ENCODE results near the gene CBLB. TPM values are rescaled to one million over a fixed set of nuclear protein-coding genes. Genes with fewer than 3 reads are reported as not detected.

CBLB gene
- total RNA-seq, 1 experiment from 2014 or later = 6.0 TPM

DNA sequence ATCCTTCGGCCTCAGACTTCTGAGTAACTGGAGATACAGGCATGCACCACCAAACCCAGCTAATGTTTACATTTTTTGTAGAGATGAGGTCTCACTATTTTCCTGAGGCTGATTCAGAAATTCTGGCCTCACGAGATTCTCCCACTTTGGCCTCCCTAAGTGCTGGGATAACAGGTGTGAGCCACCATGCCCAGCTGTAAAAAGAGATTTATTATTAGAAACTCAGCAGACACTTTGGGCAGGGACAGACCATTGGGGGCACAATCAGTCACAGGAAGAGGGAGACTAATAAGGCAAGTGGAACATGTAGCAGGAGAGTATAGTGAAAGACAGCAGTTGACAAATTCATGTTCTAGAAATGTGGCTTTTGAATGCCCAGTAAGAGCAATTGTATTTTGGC, 249.2 kb downstream of the CBLB start:
- no peak for DNase-seq (ENCODE audit: low read depth)

DNA sequence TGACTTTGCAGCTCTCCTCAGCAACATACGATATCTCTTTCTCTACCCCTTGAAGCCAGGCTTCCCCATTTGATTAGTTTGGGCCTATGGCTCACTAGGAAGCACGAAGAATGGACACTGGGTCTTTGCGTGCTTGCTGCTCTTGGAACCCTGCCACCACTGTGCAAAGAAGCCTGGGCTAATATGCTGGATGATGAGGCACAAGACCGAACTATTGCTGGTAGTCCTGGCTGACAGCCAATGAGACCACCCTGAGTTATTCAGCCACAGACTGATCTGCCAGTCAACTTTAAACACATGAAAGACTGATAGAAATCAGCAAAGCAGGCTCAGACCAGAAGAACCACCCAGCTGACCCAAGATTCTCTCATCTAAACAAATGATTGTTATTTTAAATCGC, 250.3 kb downstream of the CBLB start:
- no peak for DNase-seq (ENCODE audit: low read depth)

DNA sequence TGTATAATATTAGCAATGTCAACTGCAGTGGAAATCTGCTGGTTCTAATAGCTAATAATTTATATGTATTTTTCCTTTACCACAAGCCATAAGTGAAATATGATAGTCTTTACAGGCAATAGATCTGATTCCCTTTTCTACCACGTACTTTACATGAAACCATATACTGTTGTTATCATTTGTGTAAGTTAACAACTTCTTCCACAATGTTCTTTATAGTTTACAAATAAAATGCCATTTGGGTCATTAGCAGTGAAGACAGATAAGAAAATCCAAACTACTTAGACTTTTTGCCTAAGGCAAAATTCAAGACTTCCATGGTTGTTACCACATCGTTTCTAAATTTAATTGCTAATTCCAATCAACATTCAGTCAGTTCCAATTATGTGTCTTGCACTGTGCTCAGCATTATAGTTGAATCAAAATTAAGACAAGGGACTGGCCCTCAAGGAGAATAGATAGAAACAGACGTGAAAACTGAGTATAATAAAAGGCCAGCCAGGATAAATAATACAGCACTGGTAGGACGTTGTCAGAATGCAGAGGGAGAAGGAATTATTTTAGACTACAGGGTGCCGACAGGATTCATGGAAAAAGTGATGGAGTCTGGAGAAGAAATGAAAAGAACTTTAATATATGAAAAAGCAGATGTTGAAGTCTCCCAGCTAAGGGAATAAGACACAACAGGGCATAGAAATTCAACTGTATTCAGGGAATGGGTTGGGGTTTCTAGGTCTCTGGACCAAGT, 252.3 kb downstream of the CBLB start:
- no peak for DNase-seq (ENCODE audit: low read depth)

DNA sequence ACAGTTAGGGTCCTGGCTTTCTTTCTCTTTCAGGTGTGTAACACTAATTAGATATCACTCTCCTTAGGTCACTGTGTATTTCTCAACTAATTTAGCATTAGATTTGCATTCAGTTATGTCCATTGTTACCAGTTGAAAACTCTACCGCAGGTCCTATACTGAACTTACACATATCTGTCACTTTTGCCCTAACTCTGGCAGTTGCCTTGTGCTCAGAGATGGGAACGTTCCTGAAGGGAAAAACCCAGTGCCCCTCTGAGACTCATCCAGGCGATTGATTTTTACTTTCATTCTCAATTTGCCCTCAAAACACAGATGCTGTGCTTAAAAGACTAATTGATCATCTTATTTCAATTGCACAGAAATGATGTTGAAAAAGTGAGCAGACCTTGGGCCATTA, 253.0 kb downstream of the CBLB start:
- no peak for DNase-seq (ENCODE audit: low read depth)

DNA sequence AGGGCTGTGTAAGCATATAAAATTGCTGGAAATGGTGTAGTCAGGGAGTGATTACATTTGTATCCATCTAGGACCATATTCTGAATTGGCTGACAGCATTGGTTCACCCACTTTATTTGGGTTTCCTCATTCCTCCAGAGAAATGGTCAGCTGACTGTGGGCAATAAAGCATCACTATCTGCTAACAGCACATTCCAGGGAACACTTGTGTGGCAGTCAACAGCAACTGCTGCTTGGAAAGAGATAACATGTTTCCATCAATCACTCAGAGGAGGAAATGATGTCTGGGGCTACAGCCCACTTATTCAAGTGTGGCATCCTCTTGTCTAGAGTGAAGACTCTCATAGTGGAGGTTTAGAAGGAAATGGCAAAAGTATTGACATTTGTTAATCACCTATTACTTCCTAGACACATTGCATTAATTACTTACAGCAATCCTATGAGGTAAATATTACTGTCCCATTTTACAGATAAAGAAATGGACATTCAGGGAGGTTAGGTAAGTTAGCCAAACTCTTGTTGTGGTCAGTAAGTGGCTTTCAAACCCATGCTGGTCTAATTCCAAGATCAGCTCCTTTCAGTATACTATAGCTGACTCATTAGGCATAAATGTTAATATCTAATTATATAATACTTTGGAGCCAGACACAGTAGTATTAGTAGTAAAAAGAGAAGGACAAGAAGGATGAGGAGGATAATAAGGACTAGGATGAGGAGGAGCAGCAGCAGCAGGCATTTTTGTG, 254.4 kb downstream of the CBLB start:
- no peak for DNase-seq (ENCODE audit: low read depth)

DNA sequence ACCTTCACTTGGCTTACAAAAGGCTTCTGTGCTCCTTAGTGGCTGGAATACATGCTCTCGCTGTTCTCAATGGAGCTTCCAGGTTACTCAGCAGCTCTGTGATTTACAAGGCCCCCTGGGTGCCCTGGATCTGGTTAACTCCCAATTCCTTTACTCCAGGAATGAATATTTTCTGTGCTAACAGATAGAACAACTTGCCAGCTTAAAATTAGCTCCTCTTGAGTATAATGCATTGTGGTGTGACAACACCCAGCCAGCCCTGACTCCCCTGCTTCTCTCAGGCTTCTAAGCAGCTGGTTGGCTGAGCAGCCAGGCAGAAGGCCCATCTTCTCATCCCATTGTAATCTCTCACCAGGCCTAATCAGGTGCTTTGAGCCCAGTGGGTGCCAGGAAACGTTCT, 255.7 kb downstream of the CBLB start:
- no peak for DNase-seq (ENCODE audit: low read depth)

DNA sequence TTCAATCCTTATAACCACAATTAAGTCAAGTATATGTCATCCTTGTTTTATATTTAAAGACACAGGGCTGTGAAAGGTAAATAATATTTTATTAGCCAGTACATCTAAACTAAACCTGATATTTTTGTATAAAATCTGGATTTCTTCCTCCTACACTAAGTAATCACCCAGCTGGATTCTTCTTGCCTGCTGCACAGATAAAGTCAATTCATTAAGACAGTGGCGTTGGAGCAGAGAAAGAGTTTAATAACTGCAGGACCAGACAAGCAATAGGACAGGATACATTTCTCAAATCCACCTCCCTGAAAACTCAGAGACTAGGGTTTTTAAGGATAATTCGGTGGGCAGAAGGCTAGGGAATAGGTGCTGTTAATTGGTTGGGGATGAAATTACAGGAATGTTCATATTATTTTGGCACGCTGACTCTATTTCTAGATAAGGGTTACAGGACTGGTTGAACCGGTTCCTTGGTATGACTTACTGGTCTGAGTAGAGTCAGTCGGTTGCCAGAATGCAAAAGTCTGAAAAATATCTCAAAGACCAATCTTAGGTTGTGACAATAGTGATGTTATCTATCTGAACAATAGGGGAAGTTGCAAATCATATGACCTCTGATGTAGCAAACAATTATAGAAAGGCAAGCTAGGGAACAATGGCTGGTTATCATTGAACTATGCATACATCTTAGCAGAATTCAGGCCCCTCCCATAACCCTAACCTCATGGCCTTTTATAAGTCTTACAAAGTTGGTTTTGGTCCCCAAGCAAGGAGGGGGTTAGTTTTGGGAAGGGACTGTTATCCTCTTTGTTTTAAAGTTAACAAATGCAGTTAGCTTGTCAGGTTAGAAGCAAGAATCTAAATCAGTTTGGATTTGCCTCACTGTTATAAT, 257.3 kb downstream of the CBLB start:
- no peak for DNase-seq (ENCODE audit: low read depth)

DNA sequence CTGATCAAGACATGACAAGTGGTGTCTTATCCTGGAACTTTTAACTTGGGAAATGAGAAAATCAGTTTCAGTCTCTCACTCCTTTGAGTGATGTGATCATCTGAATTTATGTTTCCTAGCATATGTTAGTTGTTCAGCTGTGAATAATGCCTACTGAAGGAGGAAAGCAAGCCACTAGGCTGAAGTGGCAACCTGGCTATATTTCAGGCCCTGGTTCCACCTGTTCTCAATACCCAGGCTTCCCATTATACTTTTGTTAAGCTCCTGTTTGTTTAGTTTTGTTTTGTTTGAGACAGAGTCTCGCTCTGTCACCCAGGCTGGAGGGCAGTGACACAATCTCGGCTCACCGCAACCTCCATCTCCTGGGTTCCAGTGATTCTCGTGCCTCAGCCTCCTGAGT, 258.3 kb downstream of the CBLB start:
- no peak for DNase-seq (ENCODE audit: low read depth)

DNA sequence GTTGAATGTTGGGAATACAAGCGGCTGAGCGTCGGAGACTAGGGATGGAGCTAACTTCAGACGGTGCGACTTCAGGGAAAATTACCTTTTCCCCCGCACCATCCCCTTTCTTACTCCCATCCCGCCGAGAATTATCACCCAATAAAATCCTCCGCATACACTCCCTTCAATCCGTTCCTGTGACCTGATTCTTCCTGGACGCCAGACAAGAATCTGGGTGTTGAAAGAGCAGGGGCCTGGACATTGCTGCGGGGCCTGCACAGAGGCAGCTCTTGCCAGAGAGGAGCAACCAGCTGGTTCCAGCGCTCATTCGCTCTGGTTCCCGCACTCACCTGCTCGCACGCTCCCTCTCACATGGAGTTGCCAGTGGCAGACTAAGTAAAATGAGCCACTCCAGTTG, 260.2 kb downstream of the CBLB start:
- DNase-seq (ENCODE audit: low read depth) = no peak

DNA sequence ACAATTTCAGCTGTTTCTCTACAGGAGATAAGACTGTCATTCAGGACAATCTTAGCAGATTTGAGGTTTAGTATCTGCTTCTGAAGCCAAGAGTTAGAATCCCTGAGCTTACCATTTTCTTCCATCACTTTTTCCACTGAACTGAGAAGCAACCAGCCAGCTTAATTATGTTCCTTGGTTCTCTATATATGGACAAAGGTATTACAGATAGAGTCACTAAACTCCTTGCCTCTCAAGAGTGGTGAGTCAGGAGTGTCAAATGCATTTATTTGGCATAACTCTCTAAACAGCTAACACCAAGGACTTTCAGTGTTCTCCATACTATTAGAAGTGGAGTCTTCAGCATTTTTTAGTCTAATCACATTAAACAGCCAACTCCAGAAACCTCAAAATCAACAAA, 262.8 kb downstream of the CBLB start:
- DNase-seq (ENCODE audit: low read depth) = peak; percentile 26

Measured in RPMI7951 (cell line).